Trophoblast cell (in vitro differentiated cells and primary cell): ENCODE results near the gene SLC33A1.
"Not testable (repeated sequence)": the region's sequence is repeated elsewhere in the genome, so short reads cannot be mapped to it uniquely, and the experiment has no call there.

Source experiments
- DNase-seq, 2 donors: peaks; one replicate each; pipeline ENCODE4 v3.0.0-alpha.2; 2016
- H2AFZ ChIP-seq: 2 replicates; pipeline ENCODE4 v1.6.1; 2013; ENCODE audit warnings: low read length, moderate library complexity, mild to moderate bottlenecking; ENCODE audit not compliant: insufficient read depth, poor library complexity
- H2AK5ac ChIP-seq: 2 replicates; pipeline ENCODE4 v1.6.1; 2013; ENCODE audit warnings: mild to moderate bottlenecking, low read length
- H2BK120ac ChIP-seq: 2 replicates; pipeline ENCODE4 v1.6.1; 2013; ENCODE audit warnings: low read length, mild to moderate bottlenecking, moderate library complexity; ENCODE audit not compliant: insufficient read depth, poor library complexity
- H2BK12ac ChIP-seq: 2 replicates; pipeline ENCODE4 v1.6.1; 2013; ENCODE audit warnings: mild to moderate bottlenecking, low read length, moderate library complexity
- H2BK5ac ChIP-seq: 2 replicates; pipeline ENCODE4 v1.6.1; 2013; ENCODE audit warnings: low read length, low read depth, moderate library complexity, mild to moderate bottlenecking; ENCODE audit not compliant: poor library complexity
- H3K14ac ChIP-seq: 2 replicates; pipeline ENCODE4 v1.6.1; 2013; ENCODE audit warnings: mild to moderate bottlenecking, low read length
- H3K18ac ChIP-seq: 2 replicates; pipeline ENCODE4 v1.6.1; 2013; ENCODE audit warnings: mild to moderate bottlenecking, low read length
- H3K23ac ChIP-seq: 2 replicates; pipeline ENCODE4 v1.6.1; 2013; ENCODE audit warnings: low read length
- H3K27ac ChIP-seq: 2 replicates; pipeline ENCODE4 v1.5.1; 2013; ENCODE audit warnings: low read depth, mild to moderate bottlenecking, inconsistent platforms, low read length, moderate library complexity
- H3K27me3 ChIP-seq: 2 replicates; pipeline ENCODE4 v1.6.1; 2013; ENCODE audit warnings: inconsistent platforms, mild to moderate bottlenecking, low read length, moderate library complexity; ENCODE audit not compliant: insufficient read depth
- H3K36me3 ChIP-seq, 2 experiments: 1 replicate in 1 of 2; 2 replicates in 1 of 2; pipeline ENCODE4 v1.6.1; 2013; ENCODE audit warnings: low read length in 2 of 2, mild to moderate bottlenecking in 2 of 2, moderate library complexity in 1 of 2; ENCODE audit not compliant: insufficient read depth in 2 of 2, control insufficient read depth in 1 of 2
- H3K4ac ChIP-seq: 2 replicates; pipeline ENCODE4 v1.6.1; 2013; ENCODE audit warnings: low read depth, mild to moderate bottlenecking, low read length, moderate library complexity
- H3K4me1 ChIP-seq, 2 experiments: 1 replicate in 1 of 2; 2 replicates in 1 of 2; pipeline ENCODE4 v1.6.1; 2013; ENCODE audit warnings: low read length in 2 of 2, mild to moderate bottlenecking in 2 of 2, moderate library complexity in 1 of 2; ENCODE audit not compliant: insufficient read depth in 2 of 2, control insufficient read depth in 1 of 2
- H3K4me2 ChIP-seq: 2 replicates; pipeline ENCODE4 v1.6.1; 2013; ENCODE audit warnings: inconsistent platforms, mild to moderate bottlenecking, low read length, moderate library complexity
- H3K4me3 ChIP-seq: 2 replicates; pipeline ENCODE4 v1.5.1; 2013; ENCODE audit warnings: mild to moderate bottlenecking, low read depth, low read length, inconsistent platforms
- H3K79me1 ChIP-seq: one replicate; pipeline ENCODE4 v1.6.1; 2013; ENCODE audit warnings: low read length
- H3K79me2 ChIP-seq: 2 replicates; pipeline ENCODE4 v1.6.1; 2013; ENCODE audit warnings: low read length, mild to moderate bottlenecking; ENCODE audit not compliant: control insufficient read depth, insufficient read depth, poor library complexity
- H3K9ac ChIP-seq: 2 replicates; pipeline ENCODE4 v1.6.1; 2013; ENCODE audit warnings: mild to moderate bottlenecking, low read length
- H3K9me3 ChIP-seq: 2 replicates; pipeline ENCODE4 v1.6.1; 2013; ENCODE audit warnings: low read depth, mild to moderate bottlenecking, control low read depth, inconsistent platforms, low read length; ENCODE audit not compliant: insufficient read depth
- H4K12ac ChIP-seq: 2 replicates; pipeline ENCODE4 v1.6.1; 2013; ENCODE audit warnings: low read depth, mild to moderate bottlenecking, low read length, moderate library complexity
- H4K8ac ChIP-seq: 2 replicates; pipeline ENCODE4 v1.6.1; 2013; ENCODE audit warnings: low read depth, mild to moderate bottlenecking, low read length, moderate library complexity
- H4K91ac ChIP-seq: one replicate; pipeline ENCODE4 v1.6.1; 2013; ENCODE audit warnings: low read depth, mild to moderate bottlenecking, low read length, moderate library complexity
- WGBS: extraction: QIAGEN DNeasy Blood & Tissue Kit; methylation state at CpG from one replicate; pipeline ENCODE4 v1.1.7; 2013; ENCODE audit warnings: missing lambda C conversion rate; ENCODE audit not compliant: insufficient read length, insufficient coverage; ENCODE audit errors: extremely low coverage; 5-methylcytosine and 5-hydroxymethylcytosine counted together

Gene SLC33A1

GRCh38 chr3:155835341-155836071 lies 18.7 kb downstream of the SLC33A1 start:
- peaks cover 1 to 4% of the 10 kb centered on the region in 2 experiments for H3K36me3 ChIP-seq
- H2BK5ac ChIP-seq, result no peak overlapping the region
- no peak overlapping the region for H2AFZ ChIP-seq
- no peak overlapping the region for H3K4me3 ChIP-seq
- no peak overlapping the region for H4K12ac ChIP-seq
- no peak overlapping the region for H3K14ac ChIP-seq
- no peak overlapping the region for H2BK120ac ChIP-seq
- H3K79me2 ChIP-seq, result no peaks in the 10 kb centered on the region
- H3K4ac ChIP-seq, result no peak overlapping the region
- no CpG with 5 or more reads among the region's 9 CpGs for WGBS
- no peak overlapping the region for H4K91ac ChIP-seq
- H3K9ac ChIP-seq, result no peak overlapping the region
- H3K23ac ChIP-seq, result no peak overlapping the region
- no peak overlapping the region for H3K27ac ChIP-seq
- H2AK5ac ChIP-seq, result no peak overlapping the region
- no peak for DNase-seq
- no peak overlapping the region for H2BK12ac ChIP-seq
- no peak overlapping the region for H3K4me2 ChIP-seq
- H4K8ac ChIP-seq, result no peak overlapping the region
- no peaks in the 10 kb centered on the region for H3K9me3 ChIP-seq
- no peaks in the 10 kb centered on the region for H3K4me1 ChIP-seq
- no peak overlapping the region for H3K18ac ChIP-seq
- no peaks in the 10 kb centered on the region for H3K27me3 ChIP-seq
- no peaks in the 10 kb centered on the region for H3K79me1 ChIP-seq

GRCh38 chr3:155828490-155829098 lies 25.6 kb downstream of the SLC33A1 start:
- not testable (repeated sequence) for H2AK5ac ChIP-seq, H3K79me1 ChIP-seq, H3K4me1 ChIP-seq, H3K79me2 ChIP-seq, H4K91ac ChIP-seq, DNase-seq, H4K12ac ChIP-seq, H3K27me3 ChIP-seq, H3K4me3 ChIP-seq, H3K4ac ChIP-seq, H3K18ac ChIP-seq, H3K14ac ChIP-seq, H4K8ac ChIP-seq, H3K9me3 ChIP-seq, H3K9ac ChIP-seq, H2AFZ ChIP-seq, H3K4me2 ChIP-seq, H3K23ac ChIP-seq, H3K27ac ChIP-seq, H2BK12ac ChIP-seq, H3K36me3 ChIP-seq, H2BK120ac ChIP-seq, H2BK5ac ChIP-seq
- no CpG with 5 or more reads among the region's 13 CpGs for WGBS

GRCh38 chr3:155815030-155815545 lies 39.1 kb downstream of the SLC33A1 start:
- Histone ChIP-seq H3K4me1 (no peaks in the 10 kb centered on the region), H3K79me1 (no peaks in the 10 kb centered on the region), H3K4me2 (no peak overlapping the region), H2AK5ac (no peak overlapping the region), H3K79me2 (no peaks in the 10 kb centered on the region), H3K4ac (no peak overlapping the region), H3K4me3 (no peak overlapping the region), H4K8ac (no peak overlapping the region), H2BK12ac (no peak overlapping the region), H4K12ac (no peak overlapping the region), H4K91ac (no peak overlapping the region), H2BK5ac (no peak overlapping the region), H2AFZ (no peak overlapping the region), H2BK120ac (no peak overlapping the region), H3K27ac (no peak overlapping the region), H3K36me3 (no peaks in the 10 kb centered on the region), H3K23ac (no peak overlapping the region), H3K9ac (no peak overlapping the region), H3K9me3 (no peaks in the 10 kb centered on the region), H3K14ac (no peak overlapping the region), H3K18ac (no peak overlapping the region), H3K27me3 (no peaks in the 10 kb centered on the region)
- DNase-seq, result no peak

GRCh38 chr3:155813224-155813623 lies 41.0 kb downstream of the SLC33A1 start:
- not testable (repeated sequence) for DNase-seq, H3K4me3 ChIP-seq, H2BK5ac ChIP-seq, H3K18ac ChIP-seq, H2BK12ac ChIP-seq, H3K79me2 ChIP-seq, H2BK120ac ChIP-seq, H4K8ac ChIP-seq, H3K4ac ChIP-seq, H3K4me2 ChIP-seq, H2AK5ac ChIP-seq, H3K23ac ChIP-seq, H3K79me1 ChIP-seq, H3K36me3 ChIP-seq, H3K9ac ChIP-seq, H3K27ac ChIP-seq, H4K91ac ChIP-seq, H3K14ac ChIP-seq, H4K12ac ChIP-seq, H3K9me3 ChIP-seq, H2AFZ ChIP-seq, H3K4me1 ChIP-seq, H3K27me3 ChIP-seq
